ENCODE data around the gene GLI3. TPM values are rescaled to one million over a fixed set of nuclear protein-coding genes. Genes with fewer than 3 reads are reported as not detected.
"Not testable (repeated sequence)": the region's sequence is repeated elsewhere in the genome, so short reads cannot be mapped to it uniquely, and the experiment has no call there.

GLI3 gene
- total RNA-seq, 3 donors from 2014 or later = 0.03 to 0.24 (median 0.13) TPM

- Mint-ChIP-seq H3K9me3 (no peaks in the 10 kb centered on the region), H3K36me3 (ENCODE audit: insufficient read depth) (no peaks in the 10 kb centered on the region), H3K4me3 (no peak overlapping the region), H3K4me1 (ENCODE audit: low read depth) (no peaks in the 10 kb centered on the region), H3K27me3 (ENCODE audit: low read depth) (peaks cover 7% of the 10 kb centered on the region)
- ATAC-seq (no peak), DNase-seq (no peak)
Observed at GRCh38 chr7:42212541-42213090, 24.4 kb downstream of the GLI3 start.

DNA sequence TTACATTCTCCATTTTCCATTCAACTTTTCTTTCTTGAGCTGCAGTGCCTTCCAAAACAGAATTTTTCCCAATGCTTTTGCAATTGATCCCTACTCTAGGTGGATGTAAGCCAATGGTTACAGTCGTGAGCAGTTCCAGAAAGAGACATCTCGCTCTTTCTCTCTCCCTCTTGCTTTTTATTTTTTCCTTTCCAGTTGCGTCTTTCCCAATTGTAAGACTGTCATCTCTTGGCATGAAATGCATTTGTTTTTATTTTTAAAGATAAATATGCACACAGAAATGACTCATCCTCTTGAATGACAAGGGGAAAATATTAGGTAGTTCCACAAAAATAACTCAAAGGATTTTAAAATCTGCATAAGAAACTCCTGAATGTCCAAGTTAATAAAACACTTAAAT, 25.1 kb downstream of the GLI3 start:
- peaks cover 7% of the 10 kb centered on the region for H3K27me3 Mint-ChIP-seq (ENCODE audit: low read depth)
- H3K9me3 Mint-ChIP-seq = no peaks in the 10 kb centered on the region
- H3K4me3 Mint-ChIP-seq = no peak overlapping the region
- DNase-seq (no peak), ATAC-seq (no peak)
- H3K36me3 Mint-ChIP-seq (ENCODE audit: insufficient read depth) = no peaks in the 10 kb centered on the region
- no peaks in the 10 kb centered on the region for H3K4me1 Mint-ChIP-seq (ENCODE audit: low read depth)

GRCh38 chr7:42210779-42211178, 26.2 kb downstream of the GLI3 start:
- Mint-ChIP-seq H3K4me1 (ENCODE audit: low read depth) (no peaks in the 10 kb centered on the region), H3K9me3 (no peaks in the 10 kb centered on the region), H3K4me3 (no peak overlapping the region), H3K27me3 (ENCODE audit: low read depth) (peaks cover 7% of the 10 kb centered on the region), H3K36me3 (ENCODE audit: insufficient read depth) (no peaks in the 10 kb centered on the region)
- DNase-seq (no peak), ATAC-seq (no peak)

GRCh38 chr7:42210333-42210732, 26.7 kb downstream of the GLI3 start:
- peaks cover 7% of the 10 kb centered on the region for H3K27me3 Mint-ChIP-seq (ENCODE audit: low read depth)
- no peak for ATAC-seq
- H3K4me3 Mint-ChIP-seq = no peak overlapping the region
- H3K9me3 Mint-ChIP-seq = no peaks in the 10 kb centered on the region
- DNase-seq = no peak
- no peaks in the 10 kb centered on the region for H3K4me1 Mint-ChIP-seq (ENCODE audit: low read depth)
- no peaks in the 10 kb centered on the region for H3K36me3 Mint-ChIP-seq (ENCODE audit: insufficient read depth)

DNA sequence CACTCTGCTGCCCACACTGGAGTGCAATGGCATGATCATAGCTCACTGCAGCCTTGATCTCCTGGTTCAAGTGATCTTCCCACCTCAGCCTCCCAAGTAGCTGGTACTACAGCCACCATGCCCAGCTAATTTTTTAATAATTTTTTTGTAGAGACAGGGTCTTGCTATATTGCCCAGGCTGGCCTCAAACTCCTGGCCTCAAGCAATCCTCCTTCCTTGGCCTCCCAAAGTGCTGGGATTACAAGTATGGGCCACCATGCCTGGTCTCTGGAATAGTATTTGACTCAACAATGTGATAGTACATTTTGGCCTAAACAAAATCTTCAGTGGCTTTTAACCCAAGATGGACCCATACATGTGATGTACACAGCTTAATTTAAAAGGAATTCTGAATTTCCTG, 27.9 kb downstream of the GLI3 start:
- not testable (repeated sequence) for DNase-seq; H3K36me3 Mint-ChIP-seq (ENCODE audit: insufficient read depth); H3K4me1 Mint-ChIP-seq (ENCODE audit: low read depth); ATAC-seq; H3K27me3 Mint-ChIP-seq (ENCODE audit: low read depth); H3K4me3 Mint-ChIP-seq; H3K9me3 Mint-ChIP-seq

DNA sequence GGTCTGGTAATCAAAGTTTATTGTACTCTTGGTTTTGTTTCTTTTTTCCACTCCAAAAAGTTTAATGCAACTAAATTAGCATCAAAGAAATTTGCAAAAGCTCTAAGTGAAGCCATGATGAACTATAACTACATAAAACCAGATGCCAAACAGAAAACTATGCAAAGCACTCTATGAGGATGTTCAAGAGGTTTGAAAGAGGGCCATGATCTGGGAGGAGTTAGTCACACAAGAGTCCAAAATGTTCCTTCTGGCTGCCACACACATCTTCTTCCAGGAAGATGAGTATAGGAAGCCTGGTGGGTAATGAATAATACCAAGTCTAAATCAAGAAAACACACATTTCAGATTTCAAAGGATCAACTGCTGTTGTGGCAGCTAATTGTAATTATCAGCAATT, 28.4 kb downstream of the GLI3 start:
- DNase-seq = no peak
- Mint-ChIP-seq H3K4me1 (ENCODE audit: low read depth) (no peaks in the 10 kb centered on the region), H3K36me3 (ENCODE audit: insufficient read depth) (no peaks in the 10 kb centered on the region), H3K4me3 (no peak overlapping the region), H3K9me3 (no peaks in the 10 kb centered on the region), H3K27me3 (ENCODE audit: low read depth) (peaks cover 3% of the 10 kb centered on the region)
- no peak for ATAC-seq

GRCh38 chr7:42207420-42207819, 29.6 kb downstream of the GLI3 start:
- DNase-seq (no peak), ATAC-seq (no peak)
- Mint-ChIP-seq H3K36me3 (ENCODE audit: insufficient read depth) (no peaks in the 10 kb centered on the region), H3K9me3 (peaks cover 3% of the 10 kb centered on the region), H3K27me3 (ENCODE audit: low read depth) (peaks cover under 1% of the 10 kb centered on the region), H3K4me3 (no peak overlapping the region), H3K4me1 (ENCODE audit: low read depth) (no peaks in the 10 kb centered on the region)

GRCh38 chr7:42203336-42203735, 33.7 kb downstream of the GLI3 start:
- DNase-seq (no peak), ATAC-seq (no peak)
- Mint-ChIP-seq H3K27me3 (ENCODE audit: low read depth) (no peaks in the 10 kb centered on the region), H3K36me3 (ENCODE audit: insufficient read depth) (no peaks in the 10 kb centered on the region), H3K9me3 (peaks cover 3% of the 10 kb centered on the region), H3K4me1 (ENCODE audit: low read depth) (peaks cover 1% of the 10 kb centered on the region), H3K4me3 (no peak overlapping the region)

DNA sequence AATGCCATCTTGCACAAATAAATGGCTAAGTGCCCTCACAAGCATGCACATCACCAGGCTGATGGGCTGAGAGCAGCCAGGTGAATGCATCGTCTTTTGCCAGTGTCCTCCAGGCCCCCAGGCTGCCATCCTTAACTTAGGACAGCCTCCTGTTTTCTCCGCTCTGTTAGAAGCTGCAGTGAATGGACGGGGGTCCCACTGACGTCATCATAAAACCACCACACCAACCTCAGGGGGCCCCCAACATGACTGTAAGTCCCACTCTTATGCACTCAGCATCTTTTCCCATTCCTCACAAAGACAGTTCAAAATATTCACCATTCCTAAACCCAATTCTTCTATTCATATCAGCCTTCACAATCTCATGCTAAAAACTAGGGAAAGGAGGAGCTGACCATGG, 34.4 kb downstream of the GLI3 start:
- DNase-seq (no peak), ATAC-seq (no peak)
- Mint-ChIP-seq H3K4me3 (no peak overlapping the region), H3K4me1 (ENCODE audit: low read depth) (peaks cover 1% of the 10 kb centered on the region), H3K27me3 (ENCODE audit: low read depth) (no peaks in the 10 kb centered on the region), H3K9me3 (peaks cover 3% of the 10 kb centered on the region), H3K36me3 (ENCODE audit: insufficient read depth) (no peaks in the 10 kb centered on the region)

DNA sequence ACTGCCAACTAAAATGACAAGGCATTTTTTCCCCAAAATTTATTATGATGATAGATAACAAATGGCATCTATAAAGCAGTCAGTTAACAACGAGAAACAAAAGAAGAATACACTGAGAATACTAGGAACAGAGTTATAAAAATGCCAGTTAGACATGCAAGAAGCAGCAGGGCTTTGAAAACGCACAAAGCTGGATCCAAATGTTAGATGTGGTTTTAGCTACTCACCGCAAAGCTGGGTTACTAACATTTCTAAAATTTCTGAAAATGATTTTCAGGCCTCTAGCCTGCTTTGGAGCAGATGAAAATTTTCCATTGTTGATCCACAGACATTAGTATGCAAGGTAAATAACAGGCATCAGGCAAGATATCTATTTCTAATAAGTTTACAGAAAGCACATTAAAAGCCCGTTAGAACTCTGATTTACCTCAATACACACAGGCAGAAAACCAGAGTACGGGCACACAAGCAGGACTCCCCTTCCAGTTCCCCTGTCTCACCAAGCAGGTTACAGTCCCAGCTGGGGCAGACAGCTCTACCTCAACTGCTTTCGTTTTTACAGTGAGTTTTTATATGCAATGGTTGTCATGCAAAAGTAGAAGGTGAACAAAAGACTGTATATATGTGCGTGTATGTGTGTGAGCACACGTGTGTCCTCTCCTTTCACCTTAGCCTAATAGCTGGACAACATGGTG, 37.9 kb downstream of the GLI3 start:
- DNase-seq = no peak
- ATAC-seq = no peak
- peaks cover 1% of the 10 kb centered on the region for H3K4me1 Mint-ChIP-seq (ENCODE audit: low read depth)
- peaks cover 3% of the 10 kb centered on the region for H3K27me3 Mint-ChIP-seq (ENCODE audit: low read depth)
- no peak overlapping the region for H3K4me3 Mint-ChIP-seq
- no peaks in the 10 kb centered on the region for H3K36me3 Mint-ChIP-seq (ENCODE audit: insufficient read depth)
- H3K9me3 Mint-ChIP-seq = peaks cover 3% of the 10 kb centered on the region

GRCh38 chr7:42198296-42198695, 38.7 kb downstream of the GLI3 start:
- Mint-ChIP-seq H3K4me3 (no peak overlapping the region), H3K9me3 (peaks cover 1% of the 10 kb centered on the region), H3K27me3 (ENCODE audit: low read depth) (peaks cover 3% of the 10 kb centered on the region), H3K4me1 (ENCODE audit: low read depth) (peaks cover 7% of the 10 kb centered on the region), H3K36me3 (ENCODE audit: insufficient read depth) (no peaks in the 10 kb centered on the region)
- ATAC-seq (no peak), DNase-seq (no peak)

DNA sequence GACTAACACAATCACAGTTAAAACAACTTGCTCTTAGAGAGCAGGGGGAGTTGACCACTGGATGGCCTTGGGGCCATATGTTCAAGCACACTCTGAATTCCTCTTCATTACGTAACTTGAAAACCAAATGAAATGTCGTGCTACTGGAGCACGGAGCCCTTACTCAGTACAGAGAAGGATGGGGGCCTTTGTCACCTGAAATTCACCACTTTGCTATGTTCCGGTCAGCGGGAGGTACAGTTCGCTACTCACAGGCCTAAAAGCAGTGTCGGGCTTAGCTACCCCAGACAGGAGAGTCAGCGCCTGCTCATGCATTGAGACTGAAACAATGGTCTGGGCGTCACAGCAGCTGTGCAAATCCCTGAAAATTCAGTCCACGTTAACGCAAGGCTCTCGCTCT, 39.6 kb downstream of the GLI3 start:
- H3K36me3 Mint-ChIP-seq (ENCODE audit: insufficient read depth) = no peaks in the 10 kb centered on the region
- peaks cover 9% of the 10 kb centered on the region for H3K4me1 Mint-ChIP-seq (ENCODE audit: low read depth)
- peaks cover 3% of the 10 kb centered on the region for H3K27me3 Mint-ChIP-seq (ENCODE audit: low read depth)
- H3K4me3 Mint-ChIP-seq = no peak overlapping the region
- H3K9me3 Mint-ChIP-seq = no peaks in the 10 kb centered on the region
- no peak for ATAC-seq
- DNase-seq = no peak

DNA sequence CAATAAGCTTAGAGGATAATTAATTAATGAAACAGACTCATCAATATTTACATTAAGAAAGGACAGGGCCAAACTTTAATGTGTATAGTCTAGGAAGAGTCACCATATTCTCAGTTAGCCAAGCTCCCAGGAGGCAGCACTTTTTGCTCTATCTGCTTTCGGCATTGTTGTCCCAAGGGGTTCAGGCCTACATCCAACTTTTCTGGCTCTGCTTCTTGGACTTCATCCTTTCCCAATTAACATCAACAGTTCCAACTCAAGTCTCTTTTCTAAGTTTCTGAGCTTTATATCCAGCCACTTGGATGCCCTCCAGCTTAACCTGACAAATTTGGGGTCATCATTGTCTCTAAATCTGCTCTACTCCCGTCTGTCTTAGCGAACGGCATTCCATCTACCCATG, 42.8 kb downstream of the GLI3 start:
- no peak overlapping the region for H3K4me3 Mint-ChIP-seq
- H3K4me1 Mint-ChIP-seq (ENCODE audit: low read depth) = peaks cover 9% of the 10 kb centered on the region
- DNase-seq (no peak), ATAC-seq (no peak)
- H3K9me3 Mint-ChIP-seq = no peaks in the 10 kb centered on the region
- peaks cover 3% of the 10 kb centered on the region for H3K27me3 Mint-ChIP-seq (ENCODE audit: low read depth)
- H3K36me3 Mint-ChIP-seq (ENCODE audit: insufficient read depth) = no peaks in the 10 kb centered on the region

GRCh38 chr7:42193471-42194129, 43.4 kb downstream of the GLI3 start:
- H3K4me3 Mint-ChIP-seq = no peak overlapping the region

GRCh38 chr7:42192851-42193461, 44.1 kb downstream of the GLI3 start:
- ATAC-seq (no peak), DNase-seq (no peak)
- Mint-ChIP-seq H3K4me1 (ENCODE audit: low read depth) (peaks cover 8% of the 10 kb centered on the region), H3K4me3 (no peak overlapping the region), H3K9me3 (no peaks in the 10 kb centered on the region), H3K27me3 (ENCODE audit: low read depth) (peaks cover 3% of the 10 kb centered on the region), H3K36me3 (ENCODE audit: insufficient read depth) (no peaks in the 10 kb centered on the region)

More at GRCh38 chr7:42193471-42194129, 43.4 kb downstream of the GLI3 start:
- H3K9me3 Mint-ChIP-seq = no peaks in the 10 kb centered on the region
- ATAC-seq (no peak), DNase-seq (no peak)
- peaks cover 9% of the 10 kb centered on the region for H3K4me1 Mint-ChIP-seq (ENCODE audit: low read depth)
- peaks cover 3% of the 10 kb centered on the region for H3K27me3 Mint-ChIP-seq (ENCODE audit: low read depth)
- H3K36me3 Mint-ChIP-seq (ENCODE audit: insufficient read depth) = no peaks in the 10 kb centered on the region
